Neural progenitor cell (in vitro differentiated cells): ENCODE results near the gene SEMA4D.

ENCODE experiments used
- EZH2 ChIP-seq: fragments of 200-600 bp; sonication (generic); IDR thresholded peaks from 2 replicates; pipeline ENCODE4 v1.6.1; 2017; ENCODE audit warnings: antibody characterized with exemption, mild to moderate bottlenecking, moderate library complexity
- EZH2phosphoT487 ChIP-seq: fragments of 200-600 bp; sonication (generic); IDR thresholded peaks from 2 replicates; pipeline ENCODE4 v1.6.1; 2017; ENCODE audit warnings: antibody characterized with exemption
- TF ChIP-seq, protein P1 (sequence below): fragments of 200-600 bp; sonication (generic); IDR thresholded peaks from 2 replicates; pipeline ENCODE4 v1.5.1; 2017; ENCODE audit warnings: antibody characterized with exemption, mild to moderate bottlenecking

DNA sequence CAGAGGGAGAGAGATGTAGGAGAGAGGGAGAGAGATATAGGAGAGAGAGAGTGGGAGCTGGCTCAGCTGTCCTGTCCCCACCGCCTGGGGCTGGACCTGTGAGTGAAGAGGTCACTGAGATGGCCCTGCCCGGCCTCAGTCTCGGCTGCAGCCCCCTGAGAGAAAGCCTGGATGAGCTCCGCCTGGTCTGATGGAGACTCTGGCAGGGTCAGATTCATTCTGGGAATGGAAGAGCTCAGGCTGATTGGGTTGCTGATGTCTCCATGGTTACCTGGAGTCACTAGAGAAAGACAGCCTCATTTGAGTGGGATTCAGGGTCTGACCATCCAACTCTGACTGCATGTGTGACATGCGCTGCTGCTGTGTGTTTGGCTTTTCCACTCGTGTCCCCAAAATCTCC is 27.1 kb upstream of the SEMA4D start:
- TF ChIP-seq, protein P1, sequence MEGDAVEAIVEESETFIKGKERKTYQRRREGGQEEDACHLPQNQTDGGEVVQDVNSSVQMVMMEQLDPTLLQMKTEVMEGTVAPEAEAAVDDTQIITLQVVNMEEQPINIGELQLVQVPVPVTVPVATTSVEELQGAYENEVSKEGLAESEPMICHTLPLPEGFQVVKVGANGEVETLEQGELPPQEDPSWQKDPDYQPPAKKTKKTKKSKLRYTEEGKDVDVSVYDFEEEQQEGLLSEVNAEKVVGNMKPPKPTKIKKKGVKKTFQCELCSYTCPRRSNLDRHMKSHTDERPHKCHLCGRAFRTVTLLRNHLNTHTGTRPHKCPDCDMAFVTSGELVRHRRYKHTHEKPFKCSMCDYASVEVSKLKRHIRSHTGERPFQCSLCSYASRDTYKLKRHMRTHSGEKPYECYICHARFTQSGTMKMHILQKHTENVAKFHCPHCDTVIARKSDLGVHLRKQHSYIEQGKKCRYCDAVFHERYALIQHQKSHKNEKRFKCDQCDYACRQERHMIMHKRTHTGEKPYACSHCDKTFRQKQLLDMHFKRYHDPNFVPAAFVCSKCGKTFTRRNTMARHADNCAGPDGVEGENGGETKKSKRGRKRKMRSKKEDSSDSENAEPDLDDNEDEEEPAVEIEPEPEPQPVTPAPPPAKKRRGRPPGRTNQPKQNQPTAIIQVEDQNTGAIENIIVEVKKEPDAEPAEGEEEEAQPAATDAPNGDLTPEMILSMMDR = no peak
- TF ChIP-seq EZH2phosphoT487 (no peak), EZH2 (no peak)
